ENCODE results near the gene UBE2E3. TPM values are rescaled to one million over a fixed set of nuclear protein-coding genes. Genes with fewer than 3 reads are reported as not detected.

Gene UBE2E3
- total and polyA plus RNA-seq, 8 donors, result 21.1 to 42.7 (median 31.2) TPM

- no peaks in the 10 kb centered on the region for H3K9me3 ChIP-seq
- H3K4me3 ChIP-seq, result no peak overlapping the region
- ATAC-seq (no peak), FAIRE-seq (no peak), DNase-seq (no peak)
- H3K27ac ChIP-seq, result no peak overlapping the region
- H3K4me1 ChIP-seq, result peaks cover 0 to 10% (median 8%) of the 10 kb centered on the region in 3 donors
- intact Hi-C loops (cut with DNase I), result no loop called here
- no peaks in the 10 kb centered on the region for H3K36me3 ChIP-seq
- WGBS, 2 donors, result 74 to 75% methylated on average over 3 of the region's 3 CpGs
- no peaks in the 10 kb centered on the region for H3K27me3 ChIP-seq
- TF ChIP-seq CTCF (IDR thresholded peaks at IDR 0.05), result no peak
Measured at GRCh38 chr2:180990337-180990736, 9.9 kb downstream of the UBE2E3 start.

- no peak for ATAC-seq
Measured at GRCh38 chr2:180990794-180991193, 10.4 kb downstream of the UBE2E3 start.

GRCh38 chr2:180991361-180991760, 11.0 kb downstream of the UBE2E3 start:
- no peak for ATAC-seq
- FAIRE-seq, result no peak
- Histone ChIP-seq H3K36me3 (no peaks in the 10 kb centered on the region), H3K4me3 (no peak overlapping the region), H3K4me1 (peaks cover 0 to 4% (median 0%) of the 10 kb centered on the region in 3 donors), H3K27me3 (no peaks in the 10 kb centered on the region), H3K9me3 (no peaks in the 10 kb centered on the region), H3K27ac (no peak overlapping the region)
- 91 to 94% methylated on average over 3 of the region's 3 CpGs for WGBS, 2 donors
- intact Hi-C loops (cut with DNase I), result no loop called here
- no peak for DNase-seq
- TF ChIP-seq CTCF (IDR thresholded peaks at IDR 0.05), result no peak

More at GRCh38 chr2:180990794-180991193, 10.4 kb downstream of the UBE2E3 start:
- intact Hi-C loops (cut with DNase I), result no loop called here
- no peak for TF ChIP-seq CTCF (IDR thresholded peaks at IDR 0.05)
- DNase-seq, result no peak
- 97 to 99% methylated on average over 1 of the region's 1 CpG for WGBS, 2 donors
- Histone ChIP-seq H3K27ac (no peak overlapping the region), H3K4me1 (peaks cover 0 to 7% (median 4%) of the 10 kb centered on the region in 3 donors), H3K36me3 (no peaks in the 10 kb centered on the region), H3K9me3 (no peaks in the 10 kb centered on the region), H3K4me3 (no peak overlapping the region), H3K27me3 (no peaks in the 10 kb centered on the region)
- FAIRE-seq, result no peak

GRCh38 chr2:180991820-180992219, 11.4 kb downstream of the UBE2E3 start:
- ATAC-seq (no peak), FAIRE-seq (no peak), DNase-seq (no peak)
- no peaks in the 10 kb centered on the region for H3K36me3 ChIP-seq
- 77 to 81% methylated on average over 4 of the region's 4 CpGs for WGBS, 2 donors
- peaks cover 0 to 5% (median 0%) of the 10 kb centered on the region in 3 donors for H3K4me1 ChIP-seq
- H3K4me3 ChIP-seq, result no peak overlapping the region
- H3K27ac ChIP-seq, result no peak overlapping the region
- no peaks in the 10 kb centered on the region for H3K9me3 ChIP-seq
- intact Hi-C loops (cut with DNase I), result no loop called here
- no peaks in the 10 kb centered on the region for H3K27me3 ChIP-seq
- no peak for TF ChIP-seq CTCF (IDR thresholded peaks at IDR 0.05)

GRCh38 chr2:180992994-180993393, 12.6 kb downstream of the UBE2E3 start:
- DNase-seq, result no peak
- Histone ChIP-seq H3K4me3 (no peak overlapping the region), H3K27me3 (no peaks in the 10 kb centered on the region), H3K27ac (no peak overlapping the region), H3K36me3 (no peaks in the 10 kb centered on the region), H3K4me1 (peaks cover 0 to 5% (median 0%) of the 10 kb centered on the region in 3 donors), H3K9me3 (no peaks in the 10 kb centered on the region)
- no peak for ATAC-seq
- TF ChIP-seq CTCF (IDR thresholded peaks at IDR 0.05), result no peak
- no peak for FAIRE-seq
- 16 to 26% methylated on average over 2 of the region's 2 CpGs for WGBS, 2 donors
- intact Hi-C loops (cut with DNase I), result no loop called here

All from pancreas (tissue), 10 donors.